Activated CD8-positive, alpha-beta memory T cell treated with anti-CD3 and anti-CD28 coated beads for 4 hours (primary cell): ENCODE results near the gene TEX47.

Experiments used
- DNase-seq, 2 donors: peaks; one replicate each; pipeline ENCODE4 v3.0.0-alpha.2; 2020; ENCODE audit warnings: low read depth in 2 of 2

Gene TEX47

GRCh38 chr7:88746126-88746525 is 49.4 kb downstream of the TEX47 start:
- no peak for DNase-seq
